Measurements from ENCODE around the gene LINC01488.

DNA sequence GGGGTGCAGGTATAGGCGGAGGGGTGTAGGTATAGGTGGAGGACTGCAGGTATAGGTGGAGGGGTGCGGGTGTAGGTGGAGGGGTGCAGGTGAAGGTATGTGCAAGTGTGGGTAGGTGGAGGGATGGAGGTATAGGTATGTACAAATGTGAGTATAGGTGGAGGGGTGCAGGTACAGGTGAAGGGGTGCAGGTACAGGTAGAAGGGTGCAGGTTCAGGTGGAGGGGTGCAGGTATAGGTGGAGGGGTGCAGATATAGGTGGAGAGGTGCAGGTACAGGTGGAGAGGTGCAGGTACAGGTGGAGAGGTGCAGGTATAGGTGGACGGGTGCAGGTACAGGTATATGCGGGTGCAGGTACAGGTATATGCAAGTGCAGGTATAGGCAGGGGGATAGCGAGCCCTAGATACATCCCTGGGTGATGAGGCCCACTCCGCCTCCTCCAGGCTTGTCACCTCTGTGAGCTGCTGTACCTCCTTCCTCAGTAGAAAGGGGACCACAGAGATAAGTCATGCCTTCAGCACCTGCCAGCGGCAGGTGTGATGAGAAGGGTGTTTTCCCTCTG, 17.2 kb downstream of the LINC01488 start:
- TF ChIP-seq POLR2A (IDR thresholded peaks at IDR 0.05), result no peak
- TF ChIP-seq, protein P1, sequence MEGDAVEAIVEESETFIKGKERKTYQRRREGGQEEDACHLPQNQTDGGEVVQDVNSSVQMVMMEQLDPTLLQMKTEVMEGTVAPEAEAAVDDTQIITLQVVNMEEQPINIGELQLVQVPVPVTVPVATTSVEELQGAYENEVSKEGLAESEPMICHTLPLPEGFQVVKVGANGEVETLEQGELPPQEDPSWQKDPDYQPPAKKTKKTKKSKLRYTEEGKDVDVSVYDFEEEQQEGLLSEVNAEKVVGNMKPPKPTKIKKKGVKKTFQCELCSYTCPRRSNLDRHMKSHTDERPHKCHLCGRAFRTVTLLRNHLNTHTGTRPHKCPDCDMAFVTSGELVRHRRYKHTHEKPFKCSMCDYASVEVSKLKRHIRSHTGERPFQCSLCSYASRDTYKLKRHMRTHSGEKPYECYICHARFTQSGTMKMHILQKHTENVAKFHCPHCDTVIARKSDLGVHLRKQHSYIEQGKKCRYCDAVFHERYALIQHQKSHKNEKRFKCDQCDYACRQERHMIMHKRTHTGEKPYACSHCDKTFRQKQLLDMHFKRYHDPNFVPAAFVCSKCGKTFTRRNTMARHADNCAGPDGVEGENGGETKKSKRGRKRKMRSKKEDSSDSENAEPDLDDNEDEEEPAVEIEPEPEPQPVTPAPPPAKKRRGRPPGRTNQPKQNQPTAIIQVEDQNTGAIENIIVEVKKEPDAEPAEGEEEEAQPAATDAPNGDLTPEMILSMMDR (IDR thresholded peaks at IDR 0.05), result no peak
